AG08395 (cell line): ENCODE data around the gene EIF2AK3.

Source experiments
- DNase-seq: peaks from one replicate; pipeline ENCODE4 v3.0.0; 2012; ENCODE audit warnings: mixed read lengths, low spot score

The EIF2AK3 gene

GRCh38 chr2:88540346-88540745, 86.9 kb downstream of the EIF2AK3 start:
- DNase-seq = peak; percentile 72

GRCh38 chr2:88538362-88538917, 88.8 kb downstream of the EIF2AK3 start:
- DNase-seq = no peak

DNA sequence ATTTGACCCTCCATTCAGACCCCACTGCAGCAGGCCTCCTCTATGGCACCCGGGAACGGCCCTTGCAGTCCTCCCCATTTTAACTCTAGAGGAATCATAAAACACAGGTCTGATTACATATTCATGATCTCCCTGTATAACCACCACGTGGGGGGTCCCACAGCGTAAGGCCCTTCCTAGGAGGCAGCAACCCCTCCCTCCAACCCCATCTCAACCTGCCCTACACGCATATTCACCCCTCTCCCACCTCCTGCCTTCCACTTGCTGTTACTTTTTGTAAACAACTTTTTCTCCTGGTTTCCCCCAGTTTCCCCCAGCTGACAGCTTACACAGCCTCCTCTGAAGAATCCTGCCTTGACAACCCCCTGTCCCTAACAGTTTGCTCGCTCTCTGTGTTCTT, 89.6 kb downstream of the EIF2AK3 start:
- no peak for DNase-seq

DNA sequence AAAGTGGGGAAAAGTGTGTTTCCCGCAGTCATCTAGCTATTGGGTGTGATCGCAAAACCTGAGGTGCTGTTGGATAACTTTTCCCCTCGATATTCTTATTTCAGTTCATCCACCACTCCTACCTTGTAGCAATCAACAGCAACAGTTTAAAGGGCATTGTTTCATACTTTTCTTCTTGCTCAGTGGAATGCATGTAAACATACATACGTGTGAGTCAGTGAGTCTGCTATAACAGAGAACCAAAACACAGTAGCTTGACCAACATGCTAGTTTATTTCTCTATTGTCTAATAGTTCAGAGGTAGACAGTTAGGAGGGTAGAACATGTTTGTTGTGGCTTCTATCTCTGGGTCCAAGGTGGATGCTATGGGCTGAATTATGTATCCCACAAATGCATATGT, 97.2 kb downstream of the EIF2AK3 start:
- no peak for DNase-seq

GRCh38 chr2:88521445-88522073, 105.7 kb downstream of the EIF2AK3 start:
- no peak for DNase-seq

DNA sequence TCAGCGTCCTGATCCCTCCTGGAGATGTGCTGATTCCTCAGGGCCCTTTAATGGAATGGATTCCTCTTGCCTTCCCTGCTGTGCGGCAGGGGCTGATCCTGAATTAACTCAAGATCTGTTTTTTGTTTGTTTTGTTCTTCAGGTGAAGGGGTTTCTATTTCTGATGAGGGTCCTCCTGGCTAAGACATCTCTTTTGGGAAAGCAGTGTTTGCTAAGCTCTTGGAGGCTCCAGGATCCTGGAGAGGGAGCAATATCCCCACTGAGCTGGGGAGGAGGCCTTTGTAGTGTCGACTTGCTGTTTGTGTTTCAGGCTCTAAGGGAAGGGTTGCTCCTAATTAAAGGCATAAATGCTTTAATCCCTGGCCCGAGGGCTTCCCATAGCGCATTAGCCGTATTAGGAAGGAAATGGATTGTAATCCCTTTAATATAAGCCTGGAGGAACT, 109.5 kb downstream of the EIF2AK3 start:
- no peak for DNase-seq
